22Rv1 (cell line): Measurements from ENCODE around the gene SEC14L1.

Experiments used
- H3K27ac ChIP-seq: fragments of 450-650 bp; 2 replicates; pipeline ENCODE4 v1.5.1; 2017
- CTCF ChIP-seq: fragments of 450-650 bp; IDR thresholded peaks from 2 replicates; pipeline ENCODE4 v1.5.1; 2017; ENCODE audit warnings: mild to moderate bottlenecking
- ZFX ChIP-seq: fragments of 450-650 bp; IDR thresholded peaks from 2 replicates; pipeline ENCODE4 v1.6.1; 2017; ENCODE audit warnings: antibody characterized with exemption, borderline replicate concordance

Gene SEC14L1

GRCh38 chr17:77234695-77235094, 93.9 kb downstream of the SEC14L1 start:
- no peak overlapping the region for H3K27ac ChIP-seq
- TF ChIP-seq CTCF (no peak), ZFX (no peak)

- TF ChIP-seq ZFX (no peak), CTCF (no peak)
These were observed 94.7 kb downstream of the SEC14L1 start for GRCh38 chr17:77235370-77235941.

GRCh38 chr17:77237232-77238008, 96.7 kb downstream of the SEC14L1 start:
- TF ChIP-seq ZFX (no peak), CTCF (no peak)
- no peak overlapping the region for H3K27ac ChIP-seq

More at GRCh38 chr17:77235370-77235941, 94.7 kb downstream of the SEC14L1 start:
- no peak overlapping the region for H3K27ac ChIP-seq

GRCh38 chr17:77240976-77241375, 100.2 kb downstream of the SEC14L1 start:
- TF ChIP-seq ZFX (no peak), CTCF (no peak)
- no peak overlapping the region for H3K27ac ChIP-seq

- TF ChIP-seq ZFX (no peak), CTCF (peak; percentile 23; the same call in 1 of the 2 replicates)
- H3K27ac ChIP-seq, result no peak overlapping the region
These were observed 101.5 kb downstream of the SEC14L1 start for GRCh38 chr17:77242118-77242851.

- TF ChIP-seq ZFX, result no peak
- TF ChIP-seq CTCF, result no peak
- no peak overlapping the region for H3K27ac ChIP-seq
These were observed 104.6 kb downstream of the SEC14L1 start for GRCh38 chr17:77245162-77245926.
